Colonic mucosa (tissue), 4 donors: ENCODE measurements around the gene HCN4. TPM values are rescaled to one million over a fixed set of nuclear protein-coding genes. Genes with fewer than 3 reads are reported as not detected.

Experiments
- DNase-seq: peaks from one replicate; pipeline ENCODE4 v3.0.0-alpha.2; 2020
- H3K27ac ChIP-seq: fragments of 200-600 bp; one replicate; pipeline ENCODE4 v1.8.0; 2021
- H3K27me3 ChIP-seq: fragments of 200-600 bp; one replicate; pipeline ENCODE4 v1.8.0; 2021
- H3K36me3 ChIP-seq: fragments of 200-600 bp; one replicate; pipeline ENCODE4 v1.8.0; 2021
- H3K4me1 ChIP-seq: fragments of 200-600 bp; one replicate; pipeline ENCODE4 v1.8.0; 2021; ENCODE audit warnings: mild to moderate bottlenecking
- H3K4me3 ChIP-seq: fragments of 200-600 bp; one replicate; pipeline ENCODE4 v1.8.0; 2021
- H3K9ac ChIP-seq, 2 donors: one replicate each; pipeline ENCODE4 v1.7.0; 2013; ENCODE audit warnings: control low read depth in 2 of 2, low read depth in 2 of 2, low read length in 2 of 2
- H3K9me3 ChIP-seq: fragments of 200-600 bp; one replicate; pipeline ENCODE4 v1.8.0; 2021
- intact Hi-C: fragments of 100-400 bp; cut with DNase I; formaldehyde crosslinking; loops from one replicate; pipeline ENCODE4 v1.14.1; 2022
- total RNA-seq, 2 donors: library from RNA; stranded (reverse); fragmentation: NEBNext Ultra II Directional in 1 of 2; extraction: Animal tissue kit (Norgen Biotek cat#: 25700) in 1 of 2; gene quantifications; one replicate each; pipeline ENCODE4 v1.2.1, GENCODE V29; 2021
- TF ChIP-seq, protein P1 (sequence below): fragments of 200-600 bp; IDR thresholded peaks from one replicate; pipeline ENCODE4 v1.8.0; 2022; ENCODE audit warnings: antibody characterized with exemption, mild to moderate bottlenecking
- donor health status: healthy.
- donor health status: DM: no; HTN: no; CAD: no.
- donor health status: DM: no; HTN: no; CAD: no.

HCN4 gene
- total RNA-seq, 2 donors from 2014 or later: 0.08 to 0.10 TPM

GRCh38 chr15:73328981-73329380, 39.8 kb downstream of the HCN4 start:
- no peak overlapping the region for H3K4me3 ChIP-seq
- H3K27ac ChIP-seq: no peak overlapping the region
- DNase-seq: no peak
- no peaks in the 10 kb centered on the region for H3K27me3 ChIP-seq
- H3K4me1 ChIP-seq: no peaks in the 10 kb centered on the region
- no peaks in the 10 kb centered on the region for H3K36me3 ChIP-seq
- H3K9ac ChIP-seq: no peak overlapping the region
- TF ChIP-seq, protein P1, sequence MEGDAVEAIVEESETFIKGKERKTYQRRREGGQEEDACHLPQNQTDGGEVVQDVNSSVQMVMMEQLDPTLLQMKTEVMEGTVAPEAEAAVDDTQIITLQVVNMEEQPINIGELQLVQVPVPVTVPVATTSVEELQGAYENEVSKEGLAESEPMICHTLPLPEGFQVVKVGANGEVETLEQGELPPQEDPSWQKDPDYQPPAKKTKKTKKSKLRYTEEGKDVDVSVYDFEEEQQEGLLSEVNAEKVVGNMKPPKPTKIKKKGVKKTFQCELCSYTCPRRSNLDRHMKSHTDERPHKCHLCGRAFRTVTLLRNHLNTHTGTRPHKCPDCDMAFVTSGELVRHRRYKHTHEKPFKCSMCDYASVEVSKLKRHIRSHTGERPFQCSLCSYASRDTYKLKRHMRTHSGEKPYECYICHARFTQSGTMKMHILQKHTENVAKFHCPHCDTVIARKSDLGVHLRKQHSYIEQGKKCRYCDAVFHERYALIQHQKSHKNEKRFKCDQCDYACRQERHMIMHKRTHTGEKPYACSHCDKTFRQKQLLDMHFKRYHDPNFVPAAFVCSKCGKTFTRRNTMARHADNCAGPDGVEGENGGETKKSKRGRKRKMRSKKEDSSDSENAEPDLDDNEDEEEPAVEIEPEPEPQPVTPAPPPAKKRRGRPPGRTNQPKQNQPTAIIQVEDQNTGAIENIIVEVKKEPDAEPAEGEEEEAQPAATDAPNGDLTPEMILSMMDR: no peak
- no peaks in the 10 kb centered on the region for H3K9me3 ChIP-seq
- intact Hi-C loops: no loop called here

DNA sequence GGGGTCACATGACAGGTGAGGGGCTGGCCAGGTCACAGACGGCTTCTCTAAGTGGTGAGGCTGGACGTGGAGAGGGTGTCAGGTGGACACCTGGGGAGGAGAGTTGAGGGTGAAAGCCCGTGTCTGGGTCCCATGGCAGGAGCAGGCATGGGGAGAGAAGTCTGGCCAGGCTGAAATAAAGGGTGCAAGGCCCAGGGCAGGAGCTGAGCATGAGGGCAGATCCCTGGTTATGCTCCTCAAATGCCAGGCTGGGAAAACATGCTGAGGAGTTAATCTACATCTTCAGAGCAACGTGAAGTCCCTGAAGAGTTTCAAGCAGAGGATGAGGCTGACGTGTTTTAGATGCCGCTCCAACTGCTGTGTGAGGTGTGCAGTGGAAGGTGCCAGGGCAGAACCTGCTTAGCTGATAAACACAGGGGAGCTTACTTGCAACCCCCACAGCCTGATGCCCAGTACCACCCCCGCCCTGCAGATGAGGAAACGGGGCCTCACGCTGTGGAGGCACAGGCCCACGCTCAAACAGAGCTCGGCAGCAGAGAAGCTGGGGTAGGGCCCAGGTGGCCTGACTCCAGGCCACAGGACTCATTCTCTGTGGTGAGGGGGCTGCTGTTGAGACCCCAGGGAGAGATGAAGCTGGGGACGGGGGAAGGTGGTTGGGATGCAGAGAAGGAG, 40.5 kb downstream of the HCN4 start:
- no peaks in the 10 kb centered on the region for H3K9me3 ChIP-seq
- no peak overlapping the region for H3K4me3 ChIP-seq
- H3K27me3 ChIP-seq: no peaks in the 10 kb centered on the region
- H3K4me1 ChIP-seq: no peaks in the 10 kb centered on the region
- H3K27ac ChIP-seq: no peak overlapping the region
- no peak for DNase-seq
- intact Hi-C loops: no loop called here
- no peak overlapping the region for H3K9ac ChIP-seq
- TF ChIP-seq, protein P1: no peak
- no peaks in the 10 kb centered on the region for H3K36me3 ChIP-seq

- no peak overlapping the region for H3K4me3 ChIP-seq
- no peak overlapping the region for H3K9ac ChIP-seq
- intact Hi-C loops: no loop called here
- no peak for DNase-seq
- H3K27ac ChIP-seq: no peak overlapping the region
- H3K27me3 ChIP-seq: no peaks in the 10 kb centered on the region
- H3K4me1 ChIP-seq: no peaks in the 10 kb centered on the region
- TF ChIP-seq, protein P1: no peak
- H3K36me3 ChIP-seq: no peaks in the 10 kb centered on the region
- no peaks in the 10 kb centered on the region for H3K9me3 ChIP-seq
Observed at GRCh38 chr15:73326157-73326556, 42.6 kb downstream of the HCN4 start.

- no peaks in the 10 kb centered on the region for H3K9me3 ChIP-seq
- H3K27ac ChIP-seq: no peak overlapping the region
- H3K36me3 ChIP-seq: no peaks in the 10 kb centered on the region
- intact Hi-C loops: no loop called here
- H3K4me1 ChIP-seq: no peaks in the 10 kb centered on the region
- H3K4me3 ChIP-seq: no peak overlapping the region
- TF ChIP-seq, protein P1: no peak
- H3K27me3 ChIP-seq: no peaks in the 10 kb centered on the region
- H3K9ac ChIP-seq: no peak overlapping the region
- DNase-seq: no peak
Observed at GRCh38 chr15:73325191-73325861, 43.4 kb downstream of the HCN4 start.

DNA sequence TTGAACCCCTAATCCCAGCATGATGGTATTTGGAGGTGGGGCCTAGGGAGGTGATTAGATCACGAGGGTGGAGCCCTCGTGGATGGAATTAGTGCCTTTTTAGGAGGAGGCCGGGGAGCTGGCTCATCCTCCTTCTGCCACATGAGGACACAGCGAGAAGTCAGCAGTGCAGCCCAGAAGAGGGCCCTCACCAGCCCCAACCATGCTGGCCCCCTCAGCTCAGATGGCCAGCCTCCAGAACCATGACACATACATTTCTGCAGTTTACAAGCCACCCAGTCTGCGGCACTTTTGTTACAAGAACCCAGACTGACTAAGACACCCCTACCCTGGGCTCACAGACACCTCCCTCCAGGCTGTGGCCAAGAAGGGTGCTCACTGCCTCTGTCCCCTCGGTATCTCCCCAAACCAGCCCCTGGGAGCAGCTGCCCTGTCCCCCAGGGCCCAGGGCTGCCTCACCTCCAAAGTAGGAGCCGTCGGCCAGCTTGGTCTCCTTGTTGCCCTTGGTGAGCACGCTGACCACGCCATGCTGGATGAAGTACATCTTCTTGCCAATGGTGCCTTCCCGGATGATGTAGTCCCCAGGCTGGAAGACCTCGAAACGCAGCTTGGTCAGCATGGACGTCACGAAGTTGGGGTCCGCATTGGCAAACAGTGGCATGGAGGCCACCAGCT, 44.1 kb downstream of the HCN4 start:
- Histone ChIP-seq H3K9me3 (no peaks in the 10 kb centered on the region), H3K4me3 (no peak overlapping the region), H3K27me3 (no peaks in the 10 kb centered on the region), H3K27ac (no peak overlapping the region), H3K9ac (no peak overlapping the region), H3K4me1 (no peaks in the 10 kb centered on the region), H3K36me3 (no peaks in the 10 kb centered on the region)
- intact Hi-C loops: no loop called here
- TF ChIP-seq, protein P1: no peak
- no peak for DNase-seq
